ENCODE results near the gene STRN4. TPM values are rescaled to one million over a fixed set of nuclear protein-coding genes. Genes with fewer than 3 reads are reported as not detected.
"Not testable (repeated sequence)": the region's sequence is repeated elsewhere in the genome, so short reads cannot be mapped to it uniquely, and the experiment has no call there.

Gene STRN4
- total RNA-seq, 1 donor from 2014 or later: 138 TPM

DNA sequence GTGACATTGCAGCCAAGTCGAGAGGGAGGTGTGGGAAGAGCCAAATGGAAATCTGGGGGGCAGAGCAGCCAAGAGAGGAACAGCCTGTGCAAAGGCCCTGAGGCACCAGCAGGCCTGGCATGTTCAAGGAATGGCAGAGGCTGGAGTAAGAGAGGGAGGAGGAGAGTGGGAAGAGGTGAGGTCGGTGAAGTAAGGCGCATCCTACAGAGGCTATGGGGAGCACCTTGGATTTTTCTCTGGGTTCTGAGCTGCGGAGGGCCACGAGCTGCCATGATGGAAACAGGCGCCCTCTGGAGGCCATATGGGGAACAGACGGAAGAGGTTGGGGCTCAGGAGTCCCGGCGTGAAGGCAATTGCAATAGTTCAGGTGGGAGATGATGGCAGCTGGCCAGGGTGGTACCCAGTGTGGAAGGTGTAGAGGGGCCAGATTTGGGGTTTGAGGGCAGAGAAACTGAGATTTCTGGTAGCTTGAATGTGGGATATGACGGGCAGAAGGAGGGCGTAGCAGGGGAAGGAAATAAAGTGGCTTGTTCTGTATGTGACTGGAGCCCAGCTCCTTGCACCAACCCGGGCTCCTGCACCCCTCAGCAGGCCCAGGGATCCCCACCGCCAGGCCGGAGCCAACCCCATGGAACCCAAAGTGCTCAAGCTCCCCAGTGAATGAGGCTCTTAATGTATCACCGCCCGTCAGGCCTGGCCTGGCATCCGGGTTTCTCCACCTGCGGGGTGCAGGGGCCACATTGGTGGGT lies 20.5 kb upstream of the STRN4 start:
- peak; percentile 48 for DNase-seq (ENCODE audit: low read depth, low spot score)
- Mint-ChIP-seq H3K36me3 (ENCODE audit: low read depth) (no peaks in the 10 kb centered on the region), H3K4me3 (no peak overlapping the region), H3K4me1 (peaks cover 13% of the 10 kb centered on the region), H3K27ac (ENCODE audit: unreplicated experiment) (no peak overlapping the region), H3K9me3 (no peaks in the 10 kb centered on the region), H3K27me3 (ENCODE audit: low read depth) (no peaks in the 10 kb centered on the region)
- TF ChIP-seq, protein P1, sequence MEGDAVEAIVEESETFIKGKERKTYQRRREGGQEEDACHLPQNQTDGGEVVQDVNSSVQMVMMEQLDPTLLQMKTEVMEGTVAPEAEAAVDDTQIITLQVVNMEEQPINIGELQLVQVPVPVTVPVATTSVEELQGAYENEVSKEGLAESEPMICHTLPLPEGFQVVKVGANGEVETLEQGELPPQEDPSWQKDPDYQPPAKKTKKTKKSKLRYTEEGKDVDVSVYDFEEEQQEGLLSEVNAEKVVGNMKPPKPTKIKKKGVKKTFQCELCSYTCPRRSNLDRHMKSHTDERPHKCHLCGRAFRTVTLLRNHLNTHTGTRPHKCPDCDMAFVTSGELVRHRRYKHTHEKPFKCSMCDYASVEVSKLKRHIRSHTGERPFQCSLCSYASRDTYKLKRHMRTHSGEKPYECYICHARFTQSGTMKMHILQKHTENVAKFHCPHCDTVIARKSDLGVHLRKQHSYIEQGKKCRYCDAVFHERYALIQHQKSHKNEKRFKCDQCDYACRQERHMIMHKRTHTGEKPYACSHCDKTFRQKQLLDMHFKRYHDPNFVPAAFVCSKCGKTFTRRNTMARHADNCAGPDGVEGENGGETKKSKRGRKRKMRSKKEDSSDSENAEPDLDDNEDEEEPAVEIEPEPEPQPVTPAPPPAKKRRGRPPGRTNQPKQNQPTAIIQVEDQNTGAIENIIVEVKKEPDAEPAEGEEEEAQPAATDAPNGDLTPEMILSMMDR (conservative IDR thresholded peaks at IDR 0.05): peak; percentile 72

DNA sequence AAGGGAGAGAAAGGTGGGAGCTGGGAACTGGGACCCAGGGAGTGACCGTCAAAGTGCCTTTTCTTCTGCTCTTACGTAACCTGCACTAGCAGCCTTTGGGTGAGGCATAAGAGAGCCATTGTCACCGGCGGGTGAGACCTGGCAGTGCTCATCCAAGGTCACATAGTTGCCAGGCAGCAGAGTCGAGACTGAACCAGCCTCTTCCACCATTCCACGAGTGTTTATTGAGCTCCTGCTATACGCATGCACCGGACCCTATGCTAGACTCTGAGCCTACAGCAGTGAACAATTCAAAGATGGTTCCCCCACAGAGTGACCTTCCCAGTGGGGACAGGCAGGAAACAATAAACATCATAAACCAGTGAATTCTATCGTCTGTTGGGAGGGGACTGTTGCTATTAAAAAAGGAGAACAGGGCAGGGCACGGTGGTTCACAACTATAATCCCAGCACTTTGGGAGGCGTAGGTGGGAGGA lies 18.6 kb upstream of the STRN4 start:
- Mint-ChIP-seq H3K4me1 (peaks cover 13% of the 10 kb centered on the region), H3K36me3 (ENCODE audit: low read depth) (no peaks in the 10 kb centered on the region), H3K27ac (ENCODE audit: unreplicated experiment) (no peak overlapping the region), H3K9me3 (no peaks in the 10 kb centered on the region), H3K27me3 (ENCODE audit: low read depth) (no peaks in the 10 kb centered on the region), H3K4me3 (no peak overlapping the region)
- DNase-seq (ENCODE audit: low read depth, low spot score): no peak
- TF ChIP-seq, protein P1 (conservative IDR thresholded peaks at IDR 0.05): no peak

DNA sequence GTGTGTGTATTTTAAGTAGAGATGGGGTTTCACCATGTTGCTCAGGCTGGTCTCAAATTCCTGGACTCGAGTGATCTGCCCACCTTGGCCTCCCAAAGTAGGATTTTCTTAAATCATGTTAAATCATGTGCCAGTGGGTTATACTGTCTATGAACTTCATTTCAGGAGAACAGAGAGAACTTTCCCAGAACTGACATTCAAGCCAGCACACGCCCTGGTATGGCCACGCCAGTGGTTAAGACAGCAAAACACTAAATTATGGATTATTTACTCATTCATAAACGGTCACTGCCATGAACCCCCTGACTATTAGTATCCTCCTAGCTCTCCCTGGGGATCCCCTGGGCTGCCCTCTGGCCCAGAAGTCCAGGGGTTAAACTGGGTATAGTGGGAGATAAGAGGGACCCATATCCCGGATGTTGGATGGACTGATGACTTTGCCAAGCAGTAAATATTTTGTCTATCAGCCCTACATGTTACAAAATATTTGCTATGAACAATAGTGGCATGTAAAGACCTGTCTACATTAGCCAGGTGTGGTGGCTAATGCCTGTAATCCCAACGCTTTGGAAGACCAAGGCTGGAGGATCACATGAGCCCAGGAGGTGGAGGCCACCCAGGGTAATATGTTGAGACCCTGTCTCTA lies 16.1 kb upstream of the STRN4 start:
- H3K27me3 Mint-ChIP-seq (ENCODE audit: low read depth): no peaks in the 10 kb centered on the region
- TF ChIP-seq, protein P1 (conservative IDR thresholded peaks at IDR 0.05): no peak
- no peak for DNase-seq (ENCODE audit: low read depth, low spot score)
- no peaks in the 10 kb centered on the region for H3K9me3 Mint-ChIP-seq
- peaks cover 7% of the 10 kb centered on the region for H3K4me1 Mint-ChIP-seq
- H3K36me3 Mint-ChIP-seq (ENCODE audit: low read depth): no peaks in the 10 kb centered on the region
- no peak overlapping the region for H3K4me3 Mint-ChIP-seq
- no peak overlapping the region for H3K27ac Mint-ChIP-seq (ENCODE audit: unreplicated experiment)

DNA sequence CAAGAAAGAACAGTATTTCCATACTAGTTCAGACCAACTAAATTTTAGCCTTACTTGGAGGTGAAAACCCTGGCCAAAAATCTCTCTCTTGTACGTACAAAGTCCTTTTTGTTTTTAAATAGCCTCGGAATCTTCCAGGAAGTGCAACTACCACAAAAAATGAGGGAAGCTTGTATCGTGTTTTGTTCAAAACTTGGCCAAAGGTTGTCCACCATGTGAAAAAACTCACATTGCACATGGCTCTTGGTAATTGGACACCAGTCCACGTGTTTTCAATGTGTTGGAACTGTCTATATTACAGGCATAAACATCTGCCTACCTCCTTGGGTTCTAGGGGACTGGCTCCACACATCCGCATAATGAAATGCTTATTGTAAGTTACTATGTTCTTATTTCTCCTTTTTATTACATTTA lies 15.2 kb upstream of the STRN4 start:
- Mint-ChIP-seq H3K27me3 (ENCODE audit: low read depth) (no peaks in the 10 kb centered on the region), H3K36me3 (ENCODE audit: low read depth) (no peaks in the 10 kb centered on the region), H3K9me3 (no peaks in the 10 kb centered on the region), H3K4me1 (peaks cover 4% of the 10 kb centered on the region), H3K27ac (ENCODE audit: unreplicated experiment) (no peak overlapping the region), H3K4me3 (no peak overlapping the region)
- DNase-seq (ENCODE audit: low read depth, low spot score): no peak
- TF ChIP-seq, protein P1 (conservative IDR thresholded peaks at IDR 0.05): no peak

DNA sequence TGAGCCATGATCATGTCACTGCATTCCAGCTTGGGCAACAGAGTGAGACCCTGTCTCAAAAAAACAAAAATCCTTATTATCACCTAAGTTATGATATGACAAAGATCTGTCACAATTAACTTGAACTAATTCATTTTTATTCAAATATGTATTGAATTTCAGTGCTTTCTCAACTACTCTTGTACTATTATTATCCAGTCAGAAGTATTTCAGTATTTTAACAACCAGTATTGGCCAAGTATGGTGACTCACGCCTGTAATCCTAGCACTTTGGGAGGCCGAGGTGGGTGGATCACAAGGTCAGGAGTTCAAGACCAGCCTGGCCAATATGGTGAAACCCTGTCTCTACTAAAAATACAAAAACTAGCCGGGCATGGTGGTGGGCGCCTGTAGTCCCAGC lies 14.6 kb upstream of the STRN4 start:
- H3K4me3 Mint-ChIP-seq; H3K36me3 Mint-ChIP-seq (ENCODE audit: low read depth); H3K27me3 Mint-ChIP-seq (ENCODE audit: low read depth); H3K4me1 Mint-ChIP-seq; DNase-seq (ENCODE audit: low read depth, low spot score); H3K9me3 Mint-ChIP-seq; H3K27ac Mint-ChIP-seq (ENCODE audit: unreplicated experiment): not testable (repeated sequence)

DNA sequence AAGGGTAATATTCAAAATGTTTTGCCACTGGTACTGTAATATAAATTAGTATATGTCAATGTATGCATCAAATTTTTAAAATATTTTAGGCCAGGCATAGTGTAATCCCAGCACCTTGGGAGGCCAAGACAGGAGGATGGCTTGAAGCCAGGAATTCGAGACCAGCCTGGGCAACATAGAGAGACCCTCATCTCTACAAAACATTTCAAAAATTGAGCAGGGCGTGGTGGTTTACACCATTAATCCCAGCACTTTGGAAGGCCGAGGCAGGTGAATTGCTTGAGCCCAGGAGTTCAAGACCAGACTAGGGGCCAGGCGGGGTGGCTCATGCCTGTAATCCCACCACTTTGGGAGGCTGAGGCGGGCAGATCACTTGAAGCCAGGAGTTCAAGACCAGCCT lies 14.1 kb upstream of the STRN4 start:
- Mint-ChIP-seq H3K4me3 (no peak overlapping the region), H3K36me3 (ENCODE audit: low read depth) (no peaks in the 10 kb centered on the region), H3K27ac (ENCODE audit: unreplicated experiment) (no peak overlapping the region), H3K4me1 (peaks cover 4% of the 10 kb centered on the region), H3K27me3 (ENCODE audit: low read depth) (no peaks in the 10 kb centered on the region), H3K9me3 (no peaks in the 10 kb centered on the region)
- TF ChIP-seq, protein P1 (conservative IDR thresholded peaks at IDR 0.05): no peak
- no peak for DNase-seq (ENCODE audit: low read depth, low spot score)
